C4-2B (cell line): ENCODE data around the gene PHF2.
"Not testable (repeated sequence)": the region's sequence is repeated elsewhere in the genome, so short reads cannot be mapped to it uniquely, and the experiment has no call there.

ENCODE experiments used
- H3K27ac ChIP-seq: fragments of 450-650 bp; 2 replicates; pipeline ENCODE4 v1.5.1; 2017
- CTCF ChIP-seq: fragments of 450-650 bp; conservative IDR thresholded peaks from 2 replicates; pipeline ENCODE4 v1.5.1; 2017; ENCODE audit warnings: mild to moderate bottlenecking
- ZFX ChIP-seq: fragments of 450-650 bp; IDR thresholded peaks from 2 replicates; pipeline ENCODE4 v1.6.1; 2017

PHF2 gene

GRCh38 chr9:93665128-93665636 is 88.8 kb downstream of the PHF2 start:
- no peak overlapping the region for H3K27ac ChIP-seq
- TF ChIP-seq CTCF: no peak
- TF ChIP-seq ZFX: no peak

- no peak overlapping the region for H3K27ac ChIP-seq
- no peak for TF ChIP-seq ZFX
- no peak for TF ChIP-seq CTCF
Measured at GRCh38 chr9:93665637-93666438, 89.5 kb downstream of the PHF2 start.

- H3K27ac ChIP-seq: not testable (repeated sequence)
Measured at GRCh38 chr9:93666439-93666784, 90.0 kb downstream of the PHF2 start.

GRCh38 chr9:93667006-93667405 is 90.6 kb downstream of the PHF2 start:
- TF ChIP-seq ZFX: no peak
- TF ChIP-seq CTCF: no peak
- H3K27ac ChIP-seq: no peak overlapping the region

- TF ChIP-seq CTCF (no peak), ZFX (no peak)
- H3K27ac ChIP-seq: no peak overlapping the region
Measured at GRCh38 chr9:93667627-93668026, 91.2 kb downstream of the PHF2 start.

GRCh38 chr9:93668261-93668871 is 92.0 kb downstream of the PHF2 start:
- no peak for TF ChIP-seq ZFX

GRCh38 chr9:93669116-93669957 is 93.0 kb downstream of the PHF2 start:
- TF ChIP-seq ZFX (no peak), CTCF (no peak)
- no peak overlapping the region for H3K27ac ChIP-seq

More at GRCh38 chr9:93668261-93668871, 92.0 kb downstream of the PHF2 start:
- H3K27ac ChIP-seq: no peak overlapping the region

- no peak overlapping the region for H3K27ac ChIP-seq
- no peak for TF ChIP-seq CTCF
- no peak for TF ChIP-seq ZFX
Measured at GRCh38 chr9:93669958-93670207, 93.5 kb downstream of the PHF2 start.
